GM18519 (cell line): ENCODE measurements around the gene CLPTM1.
"Not testable (repeated sequence)": the region's sequence is repeated elsewhere in the genome, so short reads cannot be mapped to it uniquely, and the experiment has no call there.

Experiments used
- ATAC-seq: cut with Tn5 transposase; IDR thresholded peaks from one replicate; pipeline ENCODE4 v1.9.1; 2021; ENCODE audit warnings: mild to moderate bottlenecking, moderate library complexity; ENCODE audit not compliant: unreplicated experiment, low FRiP score

The CLPTM1 gene

GRCh38 chr19:44954649-44955504 is at the start of gene CLPTM1:
TSS of gene CLPTM1 (plus strand) at chr19:44955380. CDS start at chr19:44955396, 16 bp downstream.
- peak; percentile 66 for ATAC-seq

GRCh38 chr19:44905437-44906160 is 49.6 kb upstream of the CLPTM1 start, which contains the start of gene APOE:
TSS of gene APOE (plus strand) at chr19:44905796. CDS start at chr19:44906625, 829 bp downstream.
- no peak for ATAC-seq

GRCh38 chr19:44907613-44908012 is 47.6 kb upstream of the CLPTM1 start:
- no peak for ATAC-seq

GRCh38 chr19:44908074-44908835 is 46.9 kb upstream of the CLPTM1 start:
- no peak for ATAC-seq

- no peak for ATAC-seq
Observed at GRCh38 chr19:44908836-44909261, 46.3 kb upstream of the CLPTM1 start.

GRCh38 chr19:44909775-44910174 is 45.4 kb upstream of the CLPTM1 start:
- ATAC-seq = no peak

- ATAC-seq = not testable (repeated sequence)
Observed at GRCh38 chr19:44911896-44912295, 43.3 kb upstream of the CLPTM1 start.

- ATAC-seq = no peak
Observed at GRCh38 chr19:44912854-44913253, 42.3 kb upstream of the CLPTM1 start.

- not testable (repeated sequence) for ATAC-seq
Observed at GRCh38 chr19:44913512-44914432, 41.4 kb upstream of the CLPTM1 start.

- not testable (repeated sequence) for ATAC-seq
Observed at GRCh38 chr19:44914433-44915206, 40.6 kb upstream of the CLPTM1 start, which contains the start of gene APOC1. TSS of gene APOC1 (plus strand) at chr19:44914608. CDS start at chr19:44914892, 284 bp downstream.

GRCh38 chr19:44924243-44924725 is 30.9 kb upstream of the CLPTM1 start:
- no peak for ATAC-seq

GRCh38 chr19:44925114-44925891 is 29.9 kb upstream of the CLPTM1 start:
- ATAC-seq = no peak

GRCh38 chr19:44926245-44927077 is 28.7 kb upstream of the CLPTM1 start:
- ATAC-seq = not testable (repeated sequence)

GRCh38 chr19:44927746-44928145 is 27.4 kb upstream of the CLPTM1 start:
- no peak for ATAC-seq

- ATAC-seq = no peak
Observed at GRCh38 chr19:44930088-44930487, 25.1 kb upstream of the CLPTM1 start.

GRCh38 chr19:44931541-44931940 is 23.6 kb upstream of the CLPTM1 start:
- ATAC-seq = no peak

- no peak for ATAC-seq
Observed at GRCh38 chr19:44939668-44940067, 15.5 kb upstream of the CLPTM1 start.
